Activated CD4-positive, alpha-beta T cell treated with anti-CD3 and anti-CD28 coated beads, Interleukin-2, amount 50 U/mL, for 24 hours (primary cell): ENCODE measurements around the gene CYP2A13.
A peak's percentile ranks its signal among the peaks of the same experiment; 100 is the strongest.
"Not testable (repeated sequence)": the region's sequence is repeated elsewhere in the genome, so short reads cannot be mapped to it uniquely, and the experiment has no call there.

Experiments
- DNase-seq, 2 donors: peaks; one replicate each; pipeline ENCODE4 v3.0.0-alpha.2; 2020; ENCODE audit warnings: low read depth in 1 of 2, low spot score in 1 of 2

The CYP2A13 gene

DNA sequence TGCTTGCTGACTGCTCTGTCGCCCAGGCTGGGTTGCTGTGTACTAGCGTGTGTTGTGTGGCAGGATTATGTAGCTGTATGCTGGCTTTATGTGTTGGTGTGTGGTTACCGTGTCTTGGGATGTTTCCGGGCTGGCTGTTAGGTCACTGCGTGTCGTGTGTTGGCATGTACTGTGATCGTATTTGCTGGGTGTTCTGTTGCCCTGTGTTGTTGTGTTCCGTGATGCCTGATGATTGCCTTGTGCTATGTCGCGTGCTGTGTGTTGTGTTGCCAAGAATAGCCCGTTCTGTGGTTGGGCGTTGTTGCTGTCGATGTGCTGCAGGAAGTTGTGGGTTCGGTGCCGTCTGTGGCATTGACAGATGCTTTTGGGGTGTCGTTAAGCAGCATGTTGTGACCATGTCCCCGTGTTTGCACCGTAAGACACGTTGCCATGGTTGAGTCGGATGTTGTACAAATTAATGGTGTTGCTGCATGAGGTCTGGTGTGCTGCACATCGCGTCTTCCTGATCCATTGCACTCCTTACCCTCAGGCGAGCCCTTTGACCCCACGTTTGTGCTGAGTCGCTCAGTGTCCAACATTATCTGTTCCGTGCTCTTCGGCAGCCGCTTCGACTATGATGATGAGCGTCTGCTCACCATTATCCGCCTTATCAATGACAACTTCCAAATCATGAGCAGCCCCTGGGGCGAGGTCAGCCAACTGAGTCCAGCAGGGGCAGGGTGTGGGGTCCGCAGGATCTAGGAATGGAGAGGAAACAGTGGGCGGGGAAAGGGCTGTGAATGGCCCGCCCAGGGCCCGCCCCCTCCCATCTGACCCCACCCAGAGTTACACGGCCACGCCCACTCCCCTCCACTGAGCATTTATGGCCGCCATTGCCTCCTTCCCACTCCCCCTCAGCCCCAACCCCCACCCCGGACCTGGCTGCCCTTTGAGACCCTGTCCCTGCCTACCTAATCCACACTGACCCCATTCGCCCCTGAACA, 33.0 kb downstream of the CYP2A13 start:
- DNase-seq = peak in 1 of 2 donors; percentile 28

DNA sequence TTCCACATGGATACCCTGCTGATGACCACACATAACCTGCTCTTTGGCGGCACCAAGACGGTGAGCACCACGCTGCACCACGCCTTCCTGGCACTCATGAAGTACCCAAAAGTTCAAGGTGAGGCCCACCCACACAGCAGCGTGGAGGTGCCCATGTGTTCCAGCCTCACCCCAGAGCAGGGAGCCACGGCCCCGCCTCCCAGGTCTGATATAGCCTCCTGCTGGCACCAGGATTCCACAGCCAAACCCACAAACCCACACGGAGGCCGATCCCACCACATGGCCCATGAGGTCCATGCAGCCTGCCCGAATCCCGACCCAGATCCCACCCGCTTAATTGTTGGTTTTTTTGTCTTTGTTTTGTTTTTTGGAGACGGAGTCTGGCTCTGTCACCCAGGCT, 34.6 kb downstream of the CYP2A13 start:
- DNase-seq = not testable (repeated sequence)

DNA sequence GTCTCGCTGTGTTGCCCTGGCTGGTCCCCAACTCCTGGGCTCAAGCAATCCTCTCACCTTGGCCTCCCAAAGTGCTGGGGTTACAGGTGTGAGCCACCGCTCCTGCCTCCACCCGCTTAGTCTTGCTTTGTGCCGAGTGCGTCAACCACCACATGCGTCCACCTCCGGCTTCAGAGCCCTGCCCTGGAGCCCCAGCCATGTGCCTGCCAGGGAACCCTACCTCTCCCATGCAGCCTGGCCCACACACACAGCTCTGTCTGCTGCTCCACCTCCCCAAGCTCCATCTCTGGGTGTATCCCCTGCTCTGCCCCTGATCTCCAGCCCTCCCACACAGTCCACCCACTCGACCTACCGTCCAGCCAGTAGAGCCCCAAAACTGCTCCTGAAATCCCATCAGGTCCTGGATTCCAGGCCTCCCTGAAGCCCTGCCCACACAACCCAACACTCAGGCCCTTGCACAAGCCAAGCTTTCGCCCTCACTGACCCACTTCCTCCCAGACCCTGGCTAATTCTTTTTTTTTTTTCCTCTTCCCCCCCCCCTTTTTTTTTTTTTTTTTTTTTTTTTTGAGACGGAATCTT, 35.6 kb downstream of the CYP2A13 start:
- DNase-seq = no peak

DNA sequence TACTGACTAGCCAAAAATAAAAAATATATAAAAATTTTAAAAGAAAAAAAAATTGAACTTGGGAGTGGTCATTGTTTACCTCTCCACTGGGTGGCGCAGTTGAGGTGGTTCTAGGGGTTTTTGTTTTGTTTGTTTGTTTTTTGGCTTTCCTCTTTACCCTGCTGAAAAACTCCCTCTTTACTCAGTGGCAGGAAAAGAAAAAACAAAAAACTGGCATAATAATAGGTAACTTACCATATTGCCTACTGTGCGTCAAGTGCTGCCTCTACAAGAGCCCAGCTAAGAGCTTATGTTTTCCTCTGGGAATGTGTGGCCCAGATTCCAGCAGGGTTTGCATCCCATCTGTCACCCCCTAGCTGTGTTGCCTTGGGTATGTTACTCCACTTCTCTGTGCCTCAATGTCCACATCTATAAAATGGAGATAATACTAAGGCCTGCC, 38.5 kb downstream of the CYP2A13 start:
- not testable (repeated sequence) for DNase-seq

DNA sequence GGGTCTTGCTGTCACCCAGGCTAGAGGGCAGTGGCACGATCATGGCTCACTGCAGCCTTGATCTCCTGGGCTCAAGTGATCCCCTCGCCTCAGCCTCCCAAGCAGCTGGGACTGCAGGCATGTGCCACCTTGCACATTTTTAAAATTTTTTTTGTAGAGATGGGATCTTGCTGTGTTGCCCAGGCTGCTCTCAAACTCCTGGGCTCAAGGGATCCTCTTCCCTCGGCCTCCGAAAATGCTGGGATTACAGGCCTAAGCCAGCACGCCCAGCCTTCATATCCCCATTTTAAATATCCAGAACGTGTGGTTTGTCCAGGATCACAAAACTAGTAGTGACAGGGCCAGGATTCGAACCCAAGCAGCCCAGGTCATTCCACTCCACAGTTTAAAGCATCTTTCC, 39.1 kb downstream of the CYP2A13 start:
- not testable (repeated sequence) for DNase-seq

DNA sequence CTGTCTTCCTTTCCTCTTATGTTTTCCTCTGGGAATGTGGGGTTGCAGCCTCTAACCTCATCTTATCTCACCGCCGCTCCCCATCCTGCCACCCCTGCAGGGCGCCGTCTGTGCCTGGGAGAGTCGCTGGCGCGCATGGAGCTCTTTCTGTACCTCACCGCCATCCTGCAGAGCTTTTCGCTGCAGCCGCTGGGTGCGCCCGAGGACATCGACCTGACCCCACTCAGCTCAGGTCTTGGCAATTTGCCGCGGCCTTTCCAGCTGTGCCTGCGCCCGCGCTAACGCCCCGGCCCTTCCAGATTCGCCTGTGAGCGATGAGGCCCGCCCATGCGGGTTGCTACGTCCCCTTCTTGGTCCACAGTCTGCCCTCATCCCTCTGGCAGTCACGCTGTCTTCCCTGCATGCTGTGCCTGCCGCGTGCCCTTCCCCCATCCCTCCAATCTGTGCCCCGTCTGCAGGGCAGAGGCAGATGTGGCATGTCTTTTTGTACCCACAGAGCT, 39.6 kb downstream of the CYP2A13 start:
- DNase-seq = peak; percentile 71 to 85

DNA sequence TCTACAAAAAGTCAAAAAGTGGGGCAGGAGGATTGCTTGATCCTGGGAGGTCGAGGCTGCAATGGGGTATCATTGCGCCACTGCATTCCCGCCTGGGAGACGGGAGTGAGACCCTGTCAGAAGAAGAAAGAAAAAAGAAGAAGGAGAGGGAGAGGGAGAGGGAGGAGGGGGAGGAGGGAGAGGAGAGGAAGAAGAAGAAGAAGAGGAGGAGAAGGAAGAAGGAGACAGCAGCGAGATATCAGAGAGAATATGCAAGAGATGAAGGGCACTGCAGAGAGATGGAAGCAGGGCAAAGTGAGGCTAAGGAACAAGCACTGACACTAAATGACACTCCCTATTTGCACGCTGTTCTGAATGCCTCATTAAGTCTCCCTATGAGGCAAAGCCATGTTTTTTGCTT, 40.4 kb downstream of the CYP2A13 start:
- no peak for DNase-seq

DNA sequence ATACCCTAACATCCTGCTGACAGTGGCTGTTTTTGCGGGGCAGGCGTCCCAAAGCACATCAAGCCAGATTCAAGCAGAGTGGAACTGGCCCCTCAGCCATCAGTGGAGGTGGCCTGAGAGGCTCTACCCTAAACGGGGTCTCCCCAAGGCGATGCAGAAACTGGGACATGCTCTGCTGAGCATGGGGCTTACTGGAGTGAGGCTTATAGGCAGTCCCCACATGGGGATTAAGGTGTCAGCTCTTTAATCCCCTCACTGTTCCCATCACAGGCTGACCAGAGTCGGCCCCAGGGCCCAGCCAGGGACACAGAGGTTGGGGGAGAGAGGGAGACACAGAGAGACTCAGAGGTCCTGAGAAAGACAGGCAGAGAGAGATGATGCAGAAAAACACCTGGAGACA, 42.9 kb downstream of the CYP2A13 start:
- DNase-seq = no peak

DNA sequence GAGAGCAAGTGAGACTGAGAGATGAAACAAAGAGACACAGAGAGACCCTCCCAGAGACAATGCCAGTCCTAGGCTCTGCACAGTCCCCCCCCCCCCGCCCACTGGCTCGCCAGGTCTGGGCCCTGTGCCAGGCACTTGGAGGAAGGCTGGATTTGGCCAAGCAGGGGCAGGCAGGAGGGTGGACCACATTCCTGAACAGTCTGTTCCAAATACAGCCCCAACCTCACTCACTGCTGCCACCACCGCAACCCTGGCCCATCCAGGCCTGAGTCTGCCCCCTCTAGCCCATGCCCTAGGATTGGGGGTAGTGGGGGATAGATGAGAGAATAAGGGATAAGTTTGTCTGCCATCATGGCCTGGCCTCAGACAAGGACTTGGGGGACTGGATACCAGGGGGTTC, 45.0 kb downstream of the CYP2A13 start:
- DNase-seq = no peak

DNA sequence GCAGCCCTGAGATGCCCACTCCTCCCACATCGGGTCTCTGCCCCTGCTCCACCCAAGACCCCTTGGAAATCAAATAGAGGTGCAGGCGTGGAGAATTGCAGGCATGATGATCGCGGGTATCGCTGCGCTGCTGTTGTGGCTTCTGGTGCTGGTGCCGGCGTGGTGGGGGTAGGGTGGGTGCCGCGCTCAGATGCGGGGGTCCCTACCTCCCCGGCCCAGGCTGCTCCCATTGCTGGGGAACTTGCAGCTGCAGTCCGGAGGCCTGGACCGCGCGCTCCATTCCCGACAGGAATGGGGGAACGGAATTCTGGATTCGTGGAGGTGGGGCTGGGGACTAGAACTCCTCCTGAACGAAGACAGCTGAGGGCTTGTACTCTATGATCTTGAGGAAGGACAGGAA, 46.4 kb downstream of the CYP2A13 start:
- DNase-seq = no peak

DNA sequence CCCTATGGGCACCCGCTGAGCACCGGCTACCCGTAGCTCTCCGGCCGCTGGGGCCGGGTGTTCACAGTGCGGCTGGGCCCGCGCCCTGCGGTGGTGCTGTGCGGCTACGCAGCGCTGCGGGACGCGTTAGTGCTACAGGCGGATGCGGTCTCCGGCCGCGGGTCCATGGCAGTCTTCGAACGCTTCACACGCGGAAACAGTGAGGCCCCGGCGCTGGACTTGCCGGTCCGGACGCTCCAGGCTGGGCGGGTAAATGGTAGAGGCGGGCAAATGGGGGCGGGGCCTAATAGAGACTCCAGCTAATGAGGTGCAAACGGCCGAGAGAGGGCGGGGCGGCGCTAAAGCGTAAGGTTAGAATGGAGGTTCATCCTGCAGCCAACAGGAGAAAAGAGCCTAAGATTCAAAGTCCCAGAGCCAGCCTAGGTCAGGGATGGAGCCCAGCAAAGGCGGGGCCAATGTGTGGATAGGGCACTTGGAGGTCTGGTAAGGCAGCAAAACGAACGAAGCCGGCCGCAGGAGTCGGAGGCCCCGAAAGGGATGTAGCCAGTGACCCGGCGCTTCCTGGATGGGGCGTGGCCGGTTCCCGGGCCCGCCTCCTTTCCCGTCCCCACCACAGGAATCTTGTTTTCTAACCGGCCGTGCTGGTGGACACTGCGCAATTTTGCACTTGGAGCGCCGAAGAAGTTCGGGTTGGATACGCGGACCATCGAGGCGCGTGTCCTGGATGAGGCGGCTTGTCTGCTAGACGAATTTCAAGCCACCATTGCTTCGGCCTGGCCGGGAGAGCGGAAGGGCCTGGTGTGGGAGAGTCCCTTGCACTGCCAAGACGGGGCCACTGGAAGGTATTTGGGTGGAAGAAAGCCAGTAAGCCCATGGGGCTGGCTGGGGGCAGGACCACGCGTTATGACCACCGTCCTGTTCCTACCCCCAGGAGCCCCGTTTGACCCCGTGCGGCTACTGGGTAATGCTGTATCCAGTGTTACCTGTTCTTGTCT, 47.4 kb downstream of the CYP2A13 start:
- peak; percentile 27 to 28 for DNase-seq

DNA sequence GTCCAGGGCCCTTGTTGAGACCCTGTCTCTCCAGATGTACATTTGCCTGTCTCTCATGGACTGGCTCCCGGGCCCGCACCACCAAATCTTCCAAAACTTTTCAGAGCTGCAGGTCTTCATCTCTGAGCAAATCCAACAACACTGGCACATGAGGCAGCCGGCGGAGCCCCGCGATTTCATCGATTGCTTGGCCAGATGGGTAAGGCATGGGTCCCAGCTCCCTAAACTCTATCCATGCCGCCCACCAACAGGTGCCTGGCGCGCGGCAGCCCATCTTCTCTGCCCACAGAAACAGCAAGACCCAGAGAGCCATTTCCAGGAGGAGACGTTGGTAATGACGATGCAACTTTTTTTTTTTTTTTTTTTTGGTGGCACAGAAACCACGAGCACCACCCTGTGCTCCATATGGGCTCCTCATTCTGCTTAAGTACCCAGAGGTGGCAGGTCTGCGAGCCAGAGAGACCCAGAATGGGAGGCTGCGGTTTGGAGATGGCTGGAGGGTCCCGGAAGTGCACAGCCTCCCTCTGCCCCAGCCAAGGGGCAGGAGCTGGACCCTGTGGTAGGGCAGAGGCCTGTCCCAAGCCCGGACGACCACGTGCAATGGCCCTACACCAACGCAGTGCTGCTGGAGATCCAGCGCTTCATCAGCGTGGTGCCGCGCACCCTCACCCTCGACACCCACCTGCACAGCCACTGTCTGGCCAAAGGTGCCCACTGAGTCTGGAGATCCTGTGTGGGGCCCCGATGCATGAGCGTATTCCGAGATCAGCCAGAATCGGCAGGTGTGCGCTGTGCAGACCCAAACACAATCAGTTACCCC, 48.6 kb downstream of the CYP2A13 start:
- DNase-seq = no peak

DNA sequence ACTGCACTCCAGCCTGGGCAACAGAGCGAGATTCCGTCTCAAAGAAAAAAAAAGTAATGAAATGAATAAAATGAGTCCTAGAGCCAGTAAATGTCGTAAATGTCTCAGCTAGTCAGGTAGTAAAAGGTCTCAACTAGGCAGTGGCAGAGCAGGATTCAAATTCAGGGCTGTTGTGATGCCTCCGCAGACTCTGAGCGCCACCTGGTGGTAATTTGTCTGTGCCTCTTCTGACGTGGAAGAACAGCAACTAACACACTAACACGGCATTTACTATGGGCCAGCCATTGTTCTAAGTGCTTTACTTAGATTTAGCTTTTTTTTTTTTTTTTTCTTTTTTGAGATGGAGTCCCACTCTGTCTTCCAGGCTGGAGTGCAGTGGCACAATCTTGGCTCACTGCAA, 56.2 kb downstream of the CYP2A13 start:
- DNase-seq = peak; percentile 71 to 89
